Mesendoderm (in vitro differentiated cells): Measurements from ENCODE around the gene MED26.
"Not testable (repeated sequence)": the region's sequence is repeated elsewhere in the genome, so short reads cannot be mapped to it uniquely, and the experiment has no call there.

Source experiments
- DNase-seq: peaks from one replicate; pipeline ENCODE4 v3.0.0; 2013
- H2AK5ac ChIP-seq: 2 replicates; pipeline ENCODE4 v1.6.1; 2013; ENCODE audit warnings: low read length, inconsistent platforms
- H2BK120ac ChIP-seq: 2 replicates; pipeline ENCODE4 v1.6.1; 2013; ENCODE audit warnings: low read depth, mild to moderate bottlenecking, low read length, moderate library complexity, mixed read lengths
- H2BK15ac ChIP-seq: replicated peaks from 2 replicates; pipeline ENCODE4 v1.6.1; 2013; ENCODE audit warnings: low read depth, mild to moderate bottlenecking, moderate library complexity
- H2BK5ac ChIP-seq: 2 replicates; pipeline ENCODE4 v1.6.1; 2013; ENCODE audit warnings: low read length, inconsistent platforms
- H3K18ac ChIP-seq: 2 replicates; pipeline ENCODE4 v1.6.1; 2013; ENCODE audit warnings: mild to moderate bottlenecking, low read length, mixed read lengths
- H3K23ac ChIP-seq: one replicate; pipeline ENCODE4 v1.6.1; 2013; ENCODE audit warnings: low read length
- H3K27ac ChIP-seq: 2 replicates; pipeline ENCODE4 v1.5.1; 2013; ENCODE audit warnings: low read depth, mild to moderate bottlenecking, inconsistent platforms, low read length, moderate library complexity
- H3K27me3 ChIP-seq: 2 replicates; pipeline ENCODE4 v1.6.1; 2013; ENCODE audit warnings: low read length, control low read depth, mild to moderate bottlenecking, inconsistent platforms; ENCODE audit not compliant: insufficient read depth, poor library complexity
- H3K36me3 ChIP-seq: 2 replicates; pipeline ENCODE4 v1.6.1; 2013; ENCODE audit warnings: low read length, inconsistent platforms; ENCODE audit not compliant: control insufficient read depth, insufficient read depth
- H3K4ac ChIP-seq: one replicate; pipeline ENCODE4 v1.6.1; 2013; ENCODE audit warnings: low read depth, mild to moderate bottlenecking, low read length, moderate library complexity
- H3K4me1 ChIP-seq: 2 replicates; pipeline ENCODE4 v1.6.1; 2013; ENCODE audit warnings: low read depth, low read length, inconsistent platforms; ENCODE audit not compliant: control insufficient read depth
- H3K4me2 ChIP-seq: 2 replicates; pipeline ENCODE4 v1.6.1; 2013; ENCODE audit warnings: low read length
- H3K4me3 ChIP-seq: 2 replicates; pipeline ENCODE4 v1.5.1; 2013; ENCODE audit warnings: mild to moderate bottlenecking, low read length
- H3K56ac ChIP-seq: one replicate; pipeline ENCODE4 v1.6.1; 2013; ENCODE audit warnings: low read length
- H3K79me1 ChIP-seq: 2 replicates; pipeline ENCODE4 v1.6.1; 2013; ENCODE audit warnings: low read length, inconsistent platforms
- H3K79me2 ChIP-seq: 2 replicates; pipeline ENCODE4 v1.6.1; 2013; ENCODE audit warnings: mild to moderate bottlenecking, low read length; ENCODE audit not compliant: control insufficient read depth, insufficient read depth
- H3K9ac ChIP-seq: 2 replicates; pipeline ENCODE4 v1.6.1; 2013; ENCODE audit warnings: low read length, inconsistent platforms
- H4K5ac ChIP-seq: one replicate; pipeline ENCODE4 v1.6.1; 2013; ENCODE audit warnings: low read length
- H4K8ac ChIP-seq: one replicate; pipeline ENCODE4 v1.6.1; 2013; ENCODE audit warnings: low read depth, mild to moderate bottlenecking, control low read depth, low read length, moderate library complexity
- WGBS: extraction: QIAGEN DNeasy Blood & Tissue Kit; methylation state at CpG from one replicate; pipeline ENCODE4 v1.1.7; 2013; ENCODE audit warnings: low lambda C conversion rate, missing lambda C conversion rate; ENCODE audit not compliant: insufficient coverage; ENCODE audit errors: extremely low coverage; 5-methylcytosine and 5-hydroxymethylcytosine counted together

MED26 gene

DNA sequence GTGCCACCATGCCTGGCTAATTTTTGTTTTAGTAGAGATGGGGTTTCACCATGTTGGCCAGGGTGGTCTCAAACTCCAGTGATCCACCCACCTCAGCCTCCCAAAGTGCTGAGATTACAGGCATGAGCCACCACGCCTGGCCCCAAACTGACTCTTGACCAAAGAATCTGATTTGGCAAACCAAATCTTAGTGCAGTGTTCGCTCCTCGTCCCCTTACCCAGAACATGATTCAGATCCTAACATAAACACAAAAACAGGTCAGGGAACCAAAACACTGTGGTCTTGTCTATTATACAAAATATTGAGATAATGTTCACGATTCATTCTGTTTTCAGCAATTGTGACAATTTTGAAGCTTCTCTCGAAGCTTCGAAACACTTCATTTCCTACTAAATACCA lies 76.1 kb downstream of the MED26 start:
- H3K4ac ChIP-seq, H3K9ac ChIP-seq, H3K4me3 ChIP-seq, H3K27ac ChIP-seq, H3K79me2 ChIP-seq, H2BK5ac ChIP-seq, DNase-seq, H3K4me2 ChIP-seq, H3K79me1 ChIP-seq, H3K18ac ChIP-seq, H2BK120ac ChIP-seq, H3K36me3 ChIP-seq, H2BK15ac ChIP-seq, H3K27me3 ChIP-seq, H4K5ac ChIP-seq, H3K23ac ChIP-seq, H3K56ac ChIP-seq, H3K4me1 ChIP-seq, H2AK5ac ChIP-seq, H4K8ac ChIP-seq: not testable (repeated sequence)
- WGBS = no CpG with 5 or more reads among the region's 6 CpGs

DNA sequence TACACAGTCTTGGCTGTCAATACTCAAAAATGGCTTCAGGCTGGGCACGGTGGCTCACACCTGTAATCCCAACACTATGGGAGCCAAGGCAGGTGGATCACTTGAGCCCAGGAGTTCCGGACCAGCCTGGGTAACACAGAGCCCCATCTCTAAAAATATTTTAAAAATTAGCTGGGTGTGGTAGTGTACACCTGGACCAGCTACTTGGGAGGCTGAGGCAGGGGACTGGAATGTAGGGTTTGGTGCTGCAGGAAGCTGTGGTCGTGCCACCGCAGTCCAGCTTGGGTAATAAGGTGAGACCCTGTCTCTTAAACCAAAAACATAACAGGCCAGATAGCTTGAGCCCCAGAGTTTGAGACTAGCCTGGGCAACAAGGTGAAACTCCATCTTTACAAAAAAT lies 79.0 kb downstream of the MED26 start:
- H2AK5ac ChIP-seq = no peak overlapping the region
- no peak overlapping the region for H3K4me3 ChIP-seq
- H4K8ac ChIP-seq = no peak overlapping the region
- H3K79me2 ChIP-seq = no peaks in the 10 kb centered on the region
- peaks cover 2% of the 10 kb centered on the region for H3K36me3 ChIP-seq
- no peak overlapping the region for H2BK15ac ChIP-seq
- H3K23ac ChIP-seq = no peak overlapping the region
- H3K18ac ChIP-seq = no peak overlapping the region
- no peak overlapping the region for H2BK5ac ChIP-seq
- H3K27me3 ChIP-seq = no peaks in the 10 kb centered on the region
- no peak overlapping the region for H3K27ac ChIP-seq
- H3K4me2 ChIP-seq = no peak overlapping the region
- H4K5ac ChIP-seq = no peak overlapping the region
- no peaks in the 10 kb centered on the region for H3K4me1 ChIP-seq
- no CpG with 5 or more reads among the region's 4 CpGs for WGBS
- no peaks in the 10 kb centered on the region for H3K79me1 ChIP-seq
- H2BK120ac ChIP-seq = no peak overlapping the region
- no peak for DNase-seq
- H3K4ac ChIP-seq = no peak overlapping the region
- no peak overlapping the region for H3K56ac ChIP-seq
- no peak overlapping the region for H3K9ac ChIP-seq

DNA sequence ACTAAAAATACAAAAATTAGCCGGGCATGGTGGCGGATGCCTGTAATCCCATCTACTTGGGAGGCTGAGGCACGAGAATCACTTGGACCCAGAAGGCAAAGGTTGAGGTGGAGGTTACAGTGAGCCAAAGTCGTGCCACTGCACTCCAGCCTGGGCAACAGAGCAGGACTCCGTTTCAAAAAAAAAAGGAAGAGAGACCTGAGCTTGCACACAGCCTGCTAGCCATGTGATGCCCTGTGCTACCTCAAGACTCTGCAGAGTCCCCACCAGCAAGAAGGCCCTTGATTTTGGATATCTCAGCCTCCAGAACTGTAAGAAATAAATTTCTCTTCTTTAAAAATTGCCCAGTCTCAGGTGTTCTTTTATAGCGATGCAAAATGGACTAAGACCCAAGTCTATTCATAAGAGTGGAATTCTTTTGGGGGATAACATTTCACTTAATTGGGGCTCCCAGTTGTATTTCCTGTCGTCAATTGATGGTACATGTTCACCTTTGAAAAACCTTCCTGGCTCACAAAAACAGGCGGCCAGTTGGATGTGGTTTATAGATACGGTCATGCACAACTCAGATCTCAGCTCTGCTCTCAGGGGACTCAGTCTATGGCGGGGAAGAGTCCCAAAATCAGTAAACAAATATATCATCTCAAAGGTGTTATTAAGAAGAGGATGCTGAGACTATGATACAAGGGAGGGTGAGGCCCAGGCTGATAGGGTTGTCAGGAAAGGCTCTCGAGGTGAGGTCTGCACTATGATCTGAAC lies 83.4 kb downstream of the MED26 start:
- Histone ChIP-seq H3K36me3 (peaks cover under 1% of the 10 kb centered on the region), H3K4me3 (no peak overlapping the region), H2BK120ac (no peak overlapping the region), H3K18ac (no peak overlapping the region), H3K23ac (no peak overlapping the region), H3K27ac (no peak overlapping the region), H3K9ac (no peak overlapping the region), H4K8ac (no peak overlapping the region), H3K79me2 (peaks cover 30% of the 10 kb centered on the region), H4K5ac (no peak overlapping the region), H2BK5ac (no peak overlapping the region), H2BK15ac (no peak overlapping the region), H3K56ac (no peak overlapping the region), H2AK5ac (no peak overlapping the region), H3K4ac (no peak overlapping the region), H3K4me1 (peaks cover 5% of the 10 kb centered on the region), H3K27me3 (no peaks in the 10 kb centered on the region), H3K4me2 (no peak overlapping the region), H3K79me1 (peaks cover 9% of the 10 kb centered on the region)
- no peak for DNase-seq
- WGBS = no CpG with 5 or more reads among the region's 11 CpGs

DNA sequence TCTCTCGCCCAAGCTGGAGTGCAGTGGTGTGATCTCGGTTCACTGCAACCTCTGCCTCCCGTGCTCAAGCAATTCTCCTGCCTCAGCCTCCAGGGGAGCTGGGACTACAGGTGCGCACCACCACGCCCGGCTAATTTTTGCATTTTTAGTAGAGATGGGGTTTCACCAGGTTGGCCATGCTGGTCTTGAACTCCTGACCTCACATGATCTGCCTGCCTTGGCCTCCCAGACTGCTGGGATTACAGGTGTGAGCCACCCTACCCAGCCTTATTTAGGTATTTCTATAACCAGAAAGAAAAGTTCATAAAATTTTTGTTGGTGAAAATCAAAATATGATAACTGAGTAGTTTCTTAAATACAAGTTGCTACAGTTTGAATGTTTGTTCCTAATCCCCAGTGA lies 84.3 kb downstream of the MED26 start:
- not testable (repeated sequence) for H2BK5ac ChIP-seq, H3K4me1 ChIP-seq, H2AK5ac ChIP-seq, H3K23ac ChIP-seq, H3K56ac ChIP-seq, H3K18ac ChIP-seq, H3K36me3 ChIP-seq, H3K9ac ChIP-seq, DNase-seq, H4K8ac ChIP-seq, H3K4me3 ChIP-seq, H3K27me3 ChIP-seq, H3K27ac ChIP-seq, H3K4ac ChIP-seq, H3K79me1 ChIP-seq, H4K5ac ChIP-seq, H3K4me2 ChIP-seq, H2BK120ac ChIP-seq, H2BK15ac ChIP-seq
- WGBS = no CpG with 5 or more reads among the region's 6 CpGs
- H3K79me2 ChIP-seq = peaks cover 37% of the 10 kb centered on the region

DNA sequence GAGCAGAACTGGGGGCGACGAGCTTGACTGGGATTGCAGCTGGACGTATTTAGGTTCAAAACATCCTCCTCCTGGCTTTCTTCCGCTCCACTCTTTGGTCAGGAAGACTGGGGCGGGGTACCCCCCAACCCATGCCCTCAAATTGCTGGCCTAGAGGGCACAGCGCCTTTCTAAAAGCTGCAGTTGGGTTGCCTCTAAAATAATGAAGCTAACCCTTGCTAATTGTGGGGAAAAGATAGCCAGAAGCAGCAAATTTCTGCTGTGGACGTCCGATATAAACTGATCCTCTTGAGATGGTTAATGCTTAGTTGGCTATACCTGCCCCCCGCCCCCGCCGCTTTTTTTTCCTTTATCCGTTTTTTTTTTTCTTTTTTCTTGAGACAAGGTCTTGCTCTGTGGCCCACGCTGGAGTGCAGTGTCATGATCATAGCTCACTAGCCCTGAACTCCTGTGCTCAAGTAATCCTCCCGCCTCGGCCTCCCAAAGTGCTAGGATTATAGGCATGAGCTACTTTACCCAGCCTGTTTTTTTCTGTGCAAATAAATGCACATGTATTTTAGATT lies 85.0 kb downstream of the MED26 start:
- H2AK5ac ChIP-seq = no peak overlapping the region
- H3K27me3 ChIP-seq = no peaks in the 10 kb centered on the region
- peak overlapping the region; percentile 96 for H3K4me3 ChIP-seq
- no peak overlapping the region for H4K5ac ChIP-seq
- H3K79me2 ChIP-seq = peaks cover 43% of the 10 kb centered on the region
- no CpG with 5 or more reads among the region's 15 CpGs for WGBS
- H3K79me1 ChIP-seq = peaks cover 11% of the 10 kb centered on the region
- H2BK15ac ChIP-seq = no peak overlapping the region
- peak overlapping the region; percentile 83 for H3K27ac ChIP-seq
- H3K56ac ChIP-seq = peak overlapping the region; percentile 97
- peaks cover 5% of the 10 kb centered on the region for H3K4me1 ChIP-seq
- H4K8ac ChIP-seq = peak overlapping the region; percentile 88
- H3K9ac ChIP-seq = peak overlapping the region; percentile 99
- no peak overlapping the region for H3K23ac ChIP-seq
- peak overlapping the region; percentile 83 for H3K4me2 ChIP-seq
- no peak overlapping the region for H2BK5ac ChIP-seq
- H2BK120ac ChIP-seq = no peak overlapping the region
- peak; percentile 10 for DNase-seq
- peaks cover 2% of the 10 kb centered on the region for H3K36me3 ChIP-seq
- no peak overlapping the region for H3K4ac ChIP-seq
- H3K18ac ChIP-seq = peak overlapping the region; percentile 88
